Testis (tissue), 2 donors: ENCODE measurements around the gene BTN2A1.

Experiments used
- POLR2A ChIP-seq: fragments of 450-650 bp; IDR thresholded peaks from one replicate; pipeline ENCODE4 v1.6.1; 2017; ENCODE audit warnings: antibody characterized with exemption, mild to moderate bottlenecking, moderate library complexity
- TF ChIP-seq, protein P1 (sequence below), 3 experiments: fragments of 450-650 bp in 2 of 3; fragments of 200-600 bp in 1 of 3; sonication (generic) in 1 of 3; IDR thresholded peaks; one replicate each; pipeline ENCODE4 v1.5.1; 2016 to 2019; ENCODE audit warnings: antibody characterized with exemption in 3 of 3, mild to moderate bottlenecking in 2 of 3, moderate library complexity in 1 of 3

GRCh38 chr6:26426691-26427450, 30.9 kb upstream of the BTN2A1 start:
- no peak for TF ChIP-seq POLR2A
- TF ChIP-seq, protein P1, sequence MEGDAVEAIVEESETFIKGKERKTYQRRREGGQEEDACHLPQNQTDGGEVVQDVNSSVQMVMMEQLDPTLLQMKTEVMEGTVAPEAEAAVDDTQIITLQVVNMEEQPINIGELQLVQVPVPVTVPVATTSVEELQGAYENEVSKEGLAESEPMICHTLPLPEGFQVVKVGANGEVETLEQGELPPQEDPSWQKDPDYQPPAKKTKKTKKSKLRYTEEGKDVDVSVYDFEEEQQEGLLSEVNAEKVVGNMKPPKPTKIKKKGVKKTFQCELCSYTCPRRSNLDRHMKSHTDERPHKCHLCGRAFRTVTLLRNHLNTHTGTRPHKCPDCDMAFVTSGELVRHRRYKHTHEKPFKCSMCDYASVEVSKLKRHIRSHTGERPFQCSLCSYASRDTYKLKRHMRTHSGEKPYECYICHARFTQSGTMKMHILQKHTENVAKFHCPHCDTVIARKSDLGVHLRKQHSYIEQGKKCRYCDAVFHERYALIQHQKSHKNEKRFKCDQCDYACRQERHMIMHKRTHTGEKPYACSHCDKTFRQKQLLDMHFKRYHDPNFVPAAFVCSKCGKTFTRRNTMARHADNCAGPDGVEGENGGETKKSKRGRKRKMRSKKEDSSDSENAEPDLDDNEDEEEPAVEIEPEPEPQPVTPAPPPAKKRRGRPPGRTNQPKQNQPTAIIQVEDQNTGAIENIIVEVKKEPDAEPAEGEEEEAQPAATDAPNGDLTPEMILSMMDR (IDR thresholded peaks at IDR 0.05): no peak
